ENCODE results near the gene DAO. TPM values are rescaled to one million over a fixed set of nuclear protein-coding genes. Genes with fewer than 3 reads are reported as not detected.

The DAO gene
- total RNA-seq, 1 experiment from 2014 or later: not detected

GRCh38 chr12:108930155-108930554, 50.3 kb downstream of the DAO start:
- H3K4me2 ChIP-seq (ENCODE audit: insufficient read depth, insufficient read length, low read length): no peak overlapping the region
- H4K20me1 ChIP-seq (ENCODE audit: control insufficient read depth, insufficient read depth, insufficient read length): no peaks in the 10 kb centered on the region
- H3K79me2 ChIP-seq (ENCODE audit: insufficient read depth, low read length): no peaks in the 10 kb centered on the region
- no peak overlapping the region for H3K27ac ChIP-seq (ENCODE audit: insufficient read length, low read depth, low read length)
- no peak overlapping the region for H3T11ph ChIP-seq (ENCODE audit: low read length)
- TF ChIP-seq CTCF (conservative IDR thresholded peaks at IDR 0.05): no peak
- Mint-ChIP-seq H3K9me3 (peaks cover 2 to 4% of the 10 kb centered on the region in 2 experiments; a peak in 2 of 5 replicates), H3K36me3 (ENCODE audit: insufficient read depth in 1 of 3, low read depth in 3 of 3) (no peaks in the 10 kb centered on the region), H3K4me1 (peaks cover 8% of the 10 kb centered on the region in 2 experiments), H3K27me3 (ENCODE audit: low read depth) (peaks cover 5% of the 10 kb centered on the region), H3K27ac (no peak overlapping the region), H3K4me3 (no peak overlapping the region)
- H3K9ac ChIP-seq (ENCODE audit: extremely low read depth, insufficient read length, low read length): no peak overlapping the region
- H4K5ac ChIP-seq (ENCODE audit: insufficient read length, low read depth, low read length): no peak overlapping the region
- H3K4me1 ChIP-seq (ENCODE audit: insufficient read depth, low read length): no peaks in the 10 kb centered on the region; the same call in 1 of the 2 replicates
- no peak overlapping the region for H2BK5ac ChIP-seq (ENCODE audit: insufficient read length, low read length)
- no peak overlapping the region for H4K91ac ChIP-seq (ENCODE audit: insufficient read length, low read depth, low read length)
- no peak overlapping the region for H2AK5ac ChIP-seq (ENCODE audit: insufficient read length, low read length)
- no peak overlapping the region for H3K14ac ChIP-seq (ENCODE audit: insufficient read depth, low read length)
- no peak overlapping the region for H3K4ac ChIP-seq (ENCODE audit: low read depth, low read length)
- H3K18ac ChIP-seq (ENCODE audit: insufficient read length, low read depth, low read length): no peak overlapping the region
- no peaks in the 10 kb centered on the region for H3K9me3 ChIP-seq (ENCODE audit: control insufficient read depth, low read depth, low read length)
- no peak overlapping the region for H2BK12ac ChIP-seq (ENCODE audit: insufficient read length, low read depth, low read length)
- no CpG with 5 or more reads among the region's 5 CpGs for WGBS (ENCODE audit: extremely low coverage, insufficient read length, low lambda C conversion rate)
- H2BK120ac ChIP-seq (ENCODE audit: low read depth, low read length, poor library complexity, severe bottlenecking): no peak overlapping the region
- H3K23ac ChIP-seq (ENCODE audit: insufficient read length, low read depth, low read length): no peak overlapping the region
- H3K23me2 ChIP-seq (ENCODE audit: insufficient read length, low read depth, low read length, poor library complexity, severe bottlenecking): no peaks in the 10 kb centered on the region
- H3K56ac ChIP-seq (ENCODE audit: insufficient read length, low read depth, low read length): no peak overlapping the region
- H3K79me1 ChIP-seq (ENCODE audit: insufficient read depth, low read depth, low read length, poor library complexity, severe bottlenecking): no peaks in the 10 kb centered on the region
- no peak for DNase-seq
- no peak overlapping the region for H2AFZ ChIP-seq (ENCODE audit: low read length)
- no peaks in the 10 kb centered on the region for H3K27me3 ChIP-seq (ENCODE audit: insufficient read depth, low read length)
- H2BK20ac ChIP-seq (ENCODE audit: low read depth, low read length, poor library complexity, severe bottlenecking): no peak overlapping the region
- no peak overlapping the region for H2BK15ac ChIP-seq (ENCODE audit: low read depth, low read length)
- no peak overlapping the region for H4K8ac ChIP-seq (replicated peaks; ENCODE audit: insufficient read length, low read depth, low read length)

All from H9 (cell line).